Measurements from ENCODE around the gene GSKIP.

The GSKIP gene

GRCh38 chr14:96362965-96363750 is at the start of gene GSKIP, which contains the start of gene ATG2B:
GSKIP (plus strand) TSS chr14:96363526; CDS start chr14:96382248, 18,722 bp downstream.
ATG2B (minus strand) TSS chr14:96363341; CDS start chr14:96362976, 365 bp downstream.
- no peaks in the 10 kb centered on the region for H4K20me1 ChIP-seq (ENCODE audit: low read depth, low read length)
- TF ChIP-seq EZH2phosphoT487 (conservative IDR thresholded peaks at IDR 0.05; ENCODE audit: low read length) (no peak), CTCF (IDR thresholded peaks at IDR 0.05; ENCODE audit: insufficient read depth, low read length, poor library complexity, severe bottlenecking) (no peak)
- H2AFZ ChIP-seq (ENCODE audit: low read depth, low read length, severe bottlenecking), result peak within 1 kb of the TSS; percentile 88

GRCh38 chr14:96316087-96316486 is 47.2 kb upstream of the GSKIP start:
- no peak overlapping the region for H2AFZ ChIP-seq (ENCODE audit: low read depth, low read length, severe bottlenecking)

More at GRCh38 chr14:96362965-96363750, at the start of gene GSKIP, which contains the start of gene ATG2B:
- Histone ChIP-seq H3K9me2 (replicated peaks; ENCODE audit: insufficient read depth, low read length) (no peaks in the 10 kb centered on the region), H3F3A (ENCODE audit: insufficient read depth) (no peaks in the 10 kb centered on the region), H3K4me3 (ENCODE audit: insufficient read depth, low read length, poor library complexity, severe bottlenecking) (peak within 1 kb of the TSS; percentile 70), H3K4me2 (ENCODE audit: low read depth, low read length, poor library complexity, severe bottlenecking) (peak within 1 kb of the TSS; percentile 88), H3K36me3 (ENCODE audit: low read length) (no peaks in the 10 kb centered on the region), H3K9ac (ENCODE audit: low read length) (peak within 1 kb of the TSS; percentile 78), H3K79me2 (ENCODE audit: insufficient read depth, low read length) (peaks cover 58% of the 10 kb centered on the region), H3K27me3 (ENCODE audit: low read length) (no peaks in the 10 kb centered on the region), H3K27ac (ENCODE audit: low read depth, low read length) (peak within 1 kb of the TSS; percentile 74), H3K9me3 (ENCODE audit: insufficient read depth, low read length) (no peaks in the 10 kb centered on the region)

GRCh38 chr14:96318836-96319235 is 44.5 kb upstream of the GSKIP start:
- H3K9ac ChIP-seq (ENCODE audit: low read length), result no peak overlapping the region
- no peak overlapping the region for H3K4me3 ChIP-seq (ENCODE audit: insufficient read depth, low read length, poor library complexity, severe bottlenecking)
- no peaks in the 10 kb centered on the region for H3K9me2 ChIP-seq (replicated peaks; ENCODE audit: insufficient read depth, low read length)
- H3K79me2 ChIP-seq (ENCODE audit: insufficient read depth, low read length), result no peaks in the 10 kb centered on the region
- no peak overlapping the region for H2AFZ ChIP-seq (ENCODE audit: low read depth, low read length, severe bottlenecking)
- H3F3A ChIP-seq (ENCODE audit: insufficient read depth), result no peaks in the 10 kb centered on the region
- TF ChIP-seq EZH2phosphoT487 (conservative IDR thresholded peaks at IDR 0.05; ENCODE audit: low read length) (no peak), CTCF (IDR thresholded peaks at IDR 0.05; ENCODE audit: insufficient read depth, low read length, poor library complexity, severe bottlenecking) (no peak)
- no peaks in the 10 kb centered on the region for H4K20me1 ChIP-seq (ENCODE audit: low read depth, low read length)
- H3K9me3 ChIP-seq (ENCODE audit: insufficient read depth, low read length), result no peaks in the 10 kb centered on the region
- H3K27ac ChIP-seq (ENCODE audit: low read depth, low read length), result no peak overlapping the region
- no peaks in the 10 kb centered on the region for H3K27me3 ChIP-seq (ENCODE audit: low read length)
- H3K4me2 ChIP-seq (ENCODE audit: low read depth, low read length, poor library complexity, severe bottlenecking), result no peak overlapping the region
- peaks cover 14% of the 10 kb centered on the region for H3K36me3 ChIP-seq (ENCODE audit: low read length)

More at GRCh38 chr14:96316087-96316486, 47.2 kb upstream of the GSKIP start:
- Histone ChIP-seq H3K4me2 (ENCODE audit: low read depth, low read length, poor library complexity, severe bottlenecking) (no peak overlapping the region), H3K36me3 (ENCODE audit: low read length) (peaks cover 20% of the 10 kb centered on the region), H3K79me2 (ENCODE audit: insufficient read depth, low read length) (no peaks in the 10 kb centered on the region), H4K20me1 (ENCODE audit: low read depth, low read length) (no peaks in the 10 kb centered on the region), H3K9me3 (ENCODE audit: insufficient read depth, low read length) (no peaks in the 10 kb centered on the region), H3K4me3 (ENCODE audit: insufficient read depth, low read length, poor library complexity, severe bottlenecking) (no peak overlapping the region), H3K9me2 (replicated peaks; ENCODE audit: insufficient read depth, low read length) (no peaks in the 10 kb centered on the region), H3K9ac (ENCODE audit: low read length) (no peak overlapping the region), H3F3A (ENCODE audit: insufficient read depth) (no peaks in the 10 kb centered on the region), H3K27ac (ENCODE audit: low read depth, low read length) (no peak overlapping the region), H3K27me3 (ENCODE audit: low read length) (no peaks in the 10 kb centered on the region)
- TF ChIP-seq EZH2phosphoT487 (conservative IDR thresholded peaks at IDR 0.05; ENCODE audit: low read length), result no peak
- TF ChIP-seq CTCF (IDR thresholded peaks at IDR 0.05; ENCODE audit: insufficient read depth, low read length, poor library complexity, severe bottlenecking), result no peak
